ENCODE measurements around the gene ANKMY2. TPM values are rescaled to one million over a fixed set of nuclear protein-coding genes. Genes with fewer than 3 reads are reported as not detected.
A peak's percentile ranks its signal among the peaks of the same experiment; 100 is the strongest.

The ANKMY2 gene
- total RNA-seq, 1 donor from 2014 or later, result 12.3 TPM

DNA sequence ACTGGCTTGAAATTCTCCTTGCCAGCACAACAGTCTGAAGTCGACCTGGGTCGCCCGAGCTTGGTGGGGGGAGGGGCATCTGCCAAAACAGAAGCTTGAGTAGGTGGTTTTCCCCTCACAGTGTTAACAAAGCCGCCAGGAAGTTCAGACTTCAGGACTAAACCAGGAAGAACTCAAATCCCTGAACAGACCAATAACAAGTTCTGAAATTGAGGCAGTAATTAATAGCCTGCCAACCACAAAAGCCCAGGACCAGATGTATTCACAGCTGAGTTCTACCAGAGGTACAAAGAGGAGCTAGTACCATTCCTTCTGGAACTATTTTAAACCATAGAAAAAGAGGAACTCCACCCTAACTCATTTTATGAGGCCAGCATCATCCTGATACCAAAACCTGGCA lies 73.6 kb downstream of the ANKMY2 start:
- DNase-seq (no peak), ATAC-seq (no peak)
- Histone ChIP-seq H3K27me3 (no peaks in the 10 kb centered on the region), H3K4me3 (no peak overlapping the region), H3K27ac (no peak overlapping the region), H3K36me3 (no peaks in the 10 kb centered on the region), H3K4me1 (no peaks in the 10 kb centered on the region), H3K9me3 (no peaks in the 10 kb centered on the region)
- intact Hi-C loops (cut with DNase I), result no loop called here
- TF ChIP-seq, protein P1, sequence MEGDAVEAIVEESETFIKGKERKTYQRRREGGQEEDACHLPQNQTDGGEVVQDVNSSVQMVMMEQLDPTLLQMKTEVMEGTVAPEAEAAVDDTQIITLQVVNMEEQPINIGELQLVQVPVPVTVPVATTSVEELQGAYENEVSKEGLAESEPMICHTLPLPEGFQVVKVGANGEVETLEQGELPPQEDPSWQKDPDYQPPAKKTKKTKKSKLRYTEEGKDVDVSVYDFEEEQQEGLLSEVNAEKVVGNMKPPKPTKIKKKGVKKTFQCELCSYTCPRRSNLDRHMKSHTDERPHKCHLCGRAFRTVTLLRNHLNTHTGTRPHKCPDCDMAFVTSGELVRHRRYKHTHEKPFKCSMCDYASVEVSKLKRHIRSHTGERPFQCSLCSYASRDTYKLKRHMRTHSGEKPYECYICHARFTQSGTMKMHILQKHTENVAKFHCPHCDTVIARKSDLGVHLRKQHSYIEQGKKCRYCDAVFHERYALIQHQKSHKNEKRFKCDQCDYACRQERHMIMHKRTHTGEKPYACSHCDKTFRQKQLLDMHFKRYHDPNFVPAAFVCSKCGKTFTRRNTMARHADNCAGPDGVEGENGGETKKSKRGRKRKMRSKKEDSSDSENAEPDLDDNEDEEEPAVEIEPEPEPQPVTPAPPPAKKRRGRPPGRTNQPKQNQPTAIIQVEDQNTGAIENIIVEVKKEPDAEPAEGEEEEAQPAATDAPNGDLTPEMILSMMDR (IDR thresholded peaks at IDR 0.05), result no peak

DNA sequence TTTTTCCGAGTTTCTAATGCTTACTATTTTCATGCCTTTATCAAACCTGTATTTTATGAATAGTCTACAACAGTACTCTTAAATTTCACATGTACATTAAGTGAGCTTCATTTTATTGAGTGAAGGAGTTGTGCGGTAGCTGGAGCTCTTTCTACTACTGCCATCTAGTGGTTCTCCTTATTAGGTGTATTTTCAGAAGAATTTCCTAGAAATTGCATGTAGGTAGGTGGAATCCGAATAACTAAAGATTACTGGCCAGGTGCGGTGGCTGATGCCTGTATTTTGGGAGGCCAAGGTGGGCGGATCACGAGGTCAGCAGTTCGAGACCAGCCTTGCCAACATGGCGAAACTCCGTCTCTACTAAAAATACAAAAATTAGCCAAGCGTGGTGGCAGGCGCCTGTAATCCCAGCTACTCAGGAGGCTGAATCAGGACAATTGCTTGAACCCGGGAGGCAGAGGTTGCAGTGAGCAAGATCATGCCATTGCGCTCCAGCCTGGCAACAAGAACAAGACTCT lies 80.6 kb downstream of the ANKMY2 start:
- intact Hi-C loops (cut with DNase I), result loop anchor here (10.0 kb wide), 1 partner anchor 490 kb away; no protein-coding TSS in a partner anchor
- Histone ChIP-seq H3K27ac (no peak overlapping the region), H3K4me1 (no peaks in the 10 kb centered on the region), H3K27me3 (no peaks in the 10 kb centered on the region), H3K4me3 (no peak overlapping the region), H3K36me3 (no peaks in the 10 kb centered on the region), H3K9me3 (no peaks in the 10 kb centered on the region)
- TF ChIP-seq, protein P1 (IDR thresholded peaks at IDR 0.05), result peak; percentile 78
- ATAC-seq (peak; percentile 84), DNase-seq (no peak)

DNA sequence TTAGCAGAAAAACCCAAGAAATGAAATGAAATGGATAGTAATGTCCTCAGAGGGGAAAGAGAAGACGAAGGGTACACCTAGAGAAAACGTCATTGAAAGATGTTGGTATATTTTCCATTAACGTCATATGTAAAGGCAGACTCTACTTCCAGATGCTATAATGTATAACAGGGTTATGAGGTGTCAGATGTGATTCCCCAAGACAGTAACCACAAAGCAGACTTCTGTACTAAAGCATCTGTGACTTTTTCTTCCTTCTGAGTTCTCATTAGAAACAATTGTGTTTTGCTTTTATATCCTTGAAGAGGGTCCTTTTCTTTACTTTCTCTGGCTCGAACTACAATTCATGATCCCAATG lies 81.6 kb downstream of the ANKMY2 start:
- Histone ChIP-seq H3K4me1 (no peaks in the 10 kb centered on the region), H3K27me3 (no peaks in the 10 kb centered on the region), H3K27ac (no peak overlapping the region), H3K36me3 (no peaks in the 10 kb centered on the region), H3K9me3 (no peaks in the 10 kb centered on the region), H3K4me3 (no peak overlapping the region)
- DNase-seq (no peak), ATAC-seq (no peak)
- TF ChIP-seq, protein P1 (IDR thresholded peaks at IDR 0.05), result no peak
- intact Hi-C loops (cut with DNase I), result loop anchor here (10.0 kb wide), 1 partner anchor 489 kb away; no protein-coding TSS in a partner anchor

DNA sequence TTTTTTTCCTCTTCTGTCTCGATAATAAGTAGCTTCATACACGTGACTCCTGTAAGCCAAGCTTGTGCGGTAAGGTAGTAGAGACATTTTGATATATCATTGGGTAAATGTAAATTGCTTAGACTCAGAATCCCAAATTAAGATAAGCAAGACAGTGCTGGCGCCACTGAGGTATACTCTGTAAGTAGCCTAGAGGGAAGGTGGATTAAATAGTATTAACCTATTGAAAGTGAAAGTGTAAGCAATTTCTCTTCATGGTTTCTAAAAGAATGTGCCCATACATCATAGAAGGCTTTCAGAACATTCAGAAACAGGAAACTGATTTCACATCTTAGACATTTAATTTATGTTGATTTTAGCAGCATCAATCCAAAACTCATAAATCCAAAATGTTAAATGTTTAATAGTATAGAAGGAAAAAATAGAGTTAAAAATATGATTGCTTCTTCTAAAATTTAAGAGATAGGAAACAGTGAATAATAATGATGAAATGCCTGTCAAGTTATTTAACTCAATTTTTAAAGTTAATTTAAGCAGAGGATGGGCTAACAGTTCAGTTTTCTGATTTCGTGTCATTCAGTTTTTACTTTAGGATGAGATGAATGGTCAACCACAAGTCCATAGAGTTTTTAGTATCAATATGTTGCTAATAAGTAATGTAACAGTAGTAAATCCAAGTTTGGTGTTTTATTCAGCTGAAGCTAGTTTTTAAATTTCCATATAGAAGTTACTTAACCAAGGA lies 82.1 kb downstream of the ANKMY2 start:
- DNase-seq (no peak), ATAC-seq (no peak)
- no peaks in the 10 kb centered on the region for H3K27me3 ChIP-seq
- intact Hi-C loops (cut with DNase I), result loop anchor here (10.0 kb wide), 1 partner anchor 489 kb away; no protein-coding TSS in a partner anchor
- H3K4me1 ChIP-seq, result no peaks in the 10 kb centered on the region
- TF ChIP-seq, protein P1 (IDR thresholded peaks at IDR 0.05), result no peak
- no peaks in the 10 kb centered on the region for H3K36me3 ChIP-seq
- no peak overlapping the region for H3K27ac ChIP-seq
- H3K4me3 ChIP-seq, result peak overlapping the region; percentile 12
- no peaks in the 10 kb centered on the region for H3K9me3 ChIP-seq

DNA sequence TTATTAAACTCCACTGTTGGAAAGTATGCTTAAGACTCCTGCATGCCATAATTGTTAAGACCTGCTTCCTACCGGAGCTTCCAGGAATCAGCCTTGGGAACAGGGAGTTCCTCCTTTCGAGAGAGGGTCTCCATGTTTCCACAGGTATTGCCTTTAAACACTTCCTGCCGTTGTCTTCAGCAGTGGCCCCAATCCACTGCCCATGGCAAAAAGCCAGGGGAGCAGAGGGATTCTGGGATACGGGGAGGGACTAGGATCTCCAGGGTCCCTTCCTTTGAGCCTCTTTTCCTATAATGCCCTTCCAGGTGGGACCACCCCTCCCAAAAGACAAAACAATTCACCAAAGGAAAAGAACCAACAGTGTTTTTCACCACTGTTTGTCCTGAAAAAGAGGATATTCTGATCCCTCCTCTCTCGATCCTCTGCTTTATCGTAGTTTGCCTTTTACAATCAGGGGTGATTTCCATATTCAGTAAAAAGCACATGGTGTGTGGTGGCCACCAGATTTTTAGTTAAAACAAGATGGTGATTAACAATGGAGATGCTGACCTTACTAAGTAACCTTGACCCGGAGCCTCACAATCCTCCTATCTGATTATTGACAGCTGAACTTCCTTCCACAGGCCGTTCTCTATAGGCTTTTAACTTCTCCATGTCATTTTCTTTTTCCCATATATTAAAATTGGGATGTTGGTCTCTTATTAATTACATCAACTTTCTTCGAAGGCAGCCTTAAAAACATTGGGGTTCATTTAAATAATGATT lies 82.9 kb downstream of the ANKMY2 start:
- H3K36me3 ChIP-seq, result no peaks in the 10 kb centered on the region
- no peaks in the 10 kb centered on the region for H3K27me3 ChIP-seq
- H3K9me3 ChIP-seq, result no peaks in the 10 kb centered on the region
- H3K4me3 ChIP-seq, result no peak overlapping the region
- H3K4me1 ChIP-seq, result no peaks in the 10 kb centered on the region
- TF ChIP-seq, protein P1 (IDR thresholded peaks at IDR 0.05), result no peak
- intact Hi-C loops (cut with DNase I), result loop anchor here (10.0 kb wide), 1 partner anchor 488 kb away; no protein-coding TSS in a partner anchor
- H3K27ac ChIP-seq, result no peak overlapping the region
- ATAC-seq, result no peak
- no peak for DNase-seq
